Measurements from ENCODE around the gene MS4A2. TPM values are rescaled to one million over a fixed set of nuclear protein-coding genes. Genes with fewer than 3 reads are reported as not detected.

The MS4A2 gene
- total and polyA plus RNA-seq, 2 of the 8 experiments (the other 6 are each of a cell fraction or from before 2014, with no cell fraction given) = not detected

GRCh38 chr11:60059052-60059451, 29.4 kb upstream of the MS4A2 start (continued):
- no peak for TF ChIP-seq CHD7 (IDR thresholded peaks at IDR 0.05; ENCODE audit: insufficient replicate concordance, low read length)
- TF ChIP-seq SP4 (IDR thresholded peaks at IDR 0.05; ENCODE audit: low read length) = no peak
- no peak for TF ChIP-seq E2F6 (IDR thresholded peaks at IDR 0.05)
- no peak for TF ChIP-seq BCL11A (IDR thresholded peaks at IDR 0.05; ENCODE audit: low read depth in 2 of 2, low read length in 2 of 2)
- TF ChIP-seq POLR2A (IDR thresholded peaks at IDR 0.05; ENCODE audit: control extremely low read depth in 1 of 2, low read depth in 2 of 2, low read length in 2 of 2) = no peak
- no peak for TF ChIP-seq BRCA1 (IDR thresholded peaks at IDR 0.05; ENCODE audit: low read depth, low read length)
- TF ChIP-seq KDM1A (IDR thresholded peaks at IDR 0.05; ENCODE audit: borderline replicate concordance, low read length) = no peak

Measured in H1 (cell line).